Gastroesophageal sphincter (tissue), 3 donors: ENCODE results near the gene TTC19.

Source experiments
- CTCF ChIP-seq, 4 experiments: fragments of 200-600 bp in 2 of 4; fragments of 450-650 bp in 2 of 4; sonication (generic) in 1 of 4; IDR thresholded peaks; one replicate each; pipeline ENCODE4 v1.5.1; 2017 to 2019; ENCODE audit warnings: antibody characterized with exemption in 4 of 4, mild to moderate bottlenecking in 2 of 4, moderate library complexity in 2 of 4
- EP300 ChIP-seq: sonication (generic); formaldehyde crosslinking; IDR thresholded peaks from one replicate; pipeline ENCODE4 v1.6.1; 2017; ENCODE audit warnings: antibody characterized with exemption, mild to moderate bottlenecking
- POLR2A ChIP-seq, 2 donors: fragments of 450-650 bp; IDR thresholded peaks; one replicate each; pipeline ENCODE4 v1.6.1; 2017; ENCODE audit warnings: antibody characterized with exemption in 2 of 2, mild to moderate bottlenecking in 2 of 2, moderate library complexity in 1 of 2
- POLR2AphosphoS5 ChIP-seq: sonication (generic); formaldehyde crosslinking; IDR thresholded peaks from one replicate; pipeline ENCODE4 v1.6.1; 2017; ENCODE audit warnings: antibody characterized with exemption

- TF ChIP-seq POLR2A (IDR thresholded peaks at IDR 0.05) (no peak), CTCF (IDR thresholded peaks at IDR 0.05) (no peak), POLR2AphosphoS5 (no peak), EP300 (no peak)
Observed at GRCh38 chr17:15963670-15964110, 35.9 kb upstream of the TTC19 start.
